Activated CD8-positive, alpha-beta memory T cell treated with anti-CD3 and anti-CD28 coated beads, Interleukin-2, amount 10 ng/mL, durations not matched to agents 7 days and 5 days (primary cell): Measurements from ENCODE around the gene SLCO2A1. TPM values are rescaled to one million over a fixed set of nuclear protein-coding genes. Genes with fewer than 3 reads are reported as not detected.

ENCODE experiments used
- ATAC-seq: fragments of 150-1000 bp; cut with Tn5 transposase; one replicate; pipeline ENCODE4 v1.10.0; 2021; ENCODE audit warnings: moderate library complexity
- CTCF ChIA-PET: fragments of 350-600 bp; sonication (Branson Sonifier 250); formaldehyde crosslinking; loops from one replicate; lab custom pipeline; 2021; ENCODE audit warnings: antibody characterized with exemption; lab: Charles Lee
- DNase-seq: peaks from one replicate; pipeline ENCODE4 v3.0.0-alpha.2; 2020
- H3K27ac Mint-ChIP-seq: one replicate; pipeline ENCODE4 v1.8.0; 2021; ENCODE audit warnings: mild to moderate bottlenecking, mixed read lengths
- H3K27me3 Mint-ChIP-seq: one replicate; pipeline ENCODE4 v1.8.0; 2021; ENCODE audit warnings: mixed read lengths
- H3K36me3 Mint-ChIP-seq: one replicate; pipeline ENCODE4 v1.8.0; 2021; ENCODE audit warnings: mild to moderate bottlenecking, mixed read lengths
- H3K4me1 Mint-ChIP-seq: one replicate; pipeline ENCODE4 v1.8.0; 2021; ENCODE audit warnings: mixed read lengths
- H3K4me3 Mint-ChIP-seq: one replicate; pipeline ENCODE4 v1.8.0; 2021; ENCODE audit warnings: mild to moderate bottlenecking, moderate library complexity, mixed read lengths
- H3K9me3 Mint-ChIP-seq: one replicate; pipeline ENCODE4 v1.8.0; 2022; ENCODE audit warnings: low read depth, mixed read lengths
- total RNA-seq, 2 experiments: library from RNA; stranded (reverse); gene quantifications; one replicate each; pipeline ENCODE4 v1.2.3, GENCODE V29; 2021

SLCO2A1 gene
- total RNA-seq, 2 experiments from 2014 or later: not detected

- H3K27ac Mint-ChIP-seq: no peak overlapping the region
- CTCF ChIA-PET: interaction anchor here (1.1 kb wide), 1 partner anchor 8 kb away, joined by 3 read pairs; no protein-coding TSS in a partner anchor
These were observed 93.6 kb downstream of the SLCO2A1 start for GRCh38 chr3:133935843-133936769.

GRCh38 chr3:133934996-133935842 lies 94.5 kb downstream of the SLCO2A1 start:
- Mint-ChIP-seq H3K27me3 (no peaks in the 10 kb centered on the region), H3K27ac (no peak overlapping the region), H3K9me3 (no peaks in the 10 kb centered on the region), H3K4me3 (no peak overlapping the region), H3K4me1 (no peaks in the 10 kb centered on the region), H3K36me3 (no peaks in the 10 kb centered on the region)
- DNase-seq (peak; percentile 18), ATAC-seq (no peak)
- CTCF ChIA-PET: no interaction called here

More at GRCh38 chr3:133935843-133936769, 93.6 kb downstream of the SLCO2A1 start:
- Mint-ChIP-seq H3K4me1 (no peaks in the 10 kb centered on the region), H3K9me3 (no peaks in the 10 kb centered on the region), H3K4me3 (no peak overlapping the region), H3K36me3 (no peaks in the 10 kb centered on the region), H3K27me3 (no peaks in the 10 kb centered on the region)
- ATAC-seq (no peak), DNase-seq (peak; percentile 23)

GRCh38 chr3:133934073-133934970 lies 95.4 kb downstream of the SLCO2A1 start:
- Mint-ChIP-seq H3K36me3 (no peaks in the 10 kb centered on the region), H3K9me3 (no peaks in the 10 kb centered on the region), H3K27ac (no peak overlapping the region), H3K4me1 (no peaks in the 10 kb centered on the region), H3K4me3 (no peak overlapping the region), H3K27me3 (no peaks in the 10 kb centered on the region)
- DNase-seq (peak; percentile 36), ATAC-seq (no peak)
- CTCF ChIA-PET: no interaction called here

GRCh38 chr3:133933097-133934024 lies 96.4 kb downstream of the SLCO2A1 start:
- peaks cover under 1% of the 10 kb centered on the region for H3K4me1 Mint-ChIP-seq
- H3K27me3 Mint-ChIP-seq: peaks cover 3% of the 10 kb centered on the region
- CTCF ChIA-PET: interaction anchor here (2.4 kb wide), 1 partner anchor 279 kb away, joined by 7 read pairs; no protein-coding TSS in a partner anchor
- DNase-seq (peak; percentile 34), ATAC-seq (no peak)
- no peaks in the 10 kb centered on the region for H3K9me3 Mint-ChIP-seq
- no peak overlapping the region for H3K27ac Mint-ChIP-seq
- no peak overlapping the region for H3K4me3 Mint-ChIP-seq
- H3K36me3 Mint-ChIP-seq: no peaks in the 10 kb centered on the region

- H3K4me3 Mint-ChIP-seq: no peak overlapping the region
- peaks cover 8% of the 10 kb centered on the region for H3K27me3 Mint-ChIP-seq
- no peaks in the 10 kb centered on the region for H3K36me3 Mint-ChIP-seq
- no peaks in the 10 kb centered on the region for H3K9me3 Mint-ChIP-seq
- peaks cover 8% of the 10 kb centered on the region for H3K4me1 Mint-ChIP-seq
- no peak overlapping the region for H3K27ac Mint-ChIP-seq
- DNase-seq (peak; percentile 11), ATAC-seq (no peak)
- CTCF ChIA-PET: interaction anchor here (2.4 kb wide), 1 partner anchor 281 kb away, joined by 7 read pairs; no protein-coding TSS in a partner anchor
These were observed 97.7 kb downstream of the SLCO2A1 start for GRCh38 chr3:133932009-133932408.

GRCh38 chr3:133931084-133931483 lies 98.6 kb downstream of the SLCO2A1 start:
- H3K27ac Mint-ChIP-seq: no peak overlapping the region
- ATAC-seq (no peak), DNase-seq (peak; percentile 16)
- H3K4me1 Mint-ChIP-seq: peaks cover 8% of the 10 kb centered on the region
- CTCF ChIA-PET: interaction anchor here (1.0 to 2.4 kb wide), 2 partner anchors 268 to 282 kb away, joined by 3 to 7 read pairs; no protein-coding TSS in a partner anchor
- no peaks in the 10 kb centered on the region for H3K36me3 Mint-ChIP-seq
- H3K9me3 Mint-ChIP-seq: no peaks in the 10 kb centered on the region
- peaks cover 12% of the 10 kb centered on the region for H3K27me3 Mint-ChIP-seq
- H3K4me3 Mint-ChIP-seq: no peak overlapping the region

GRCh38 chr3:133930341-133930933 lies 99.3 kb downstream of the SLCO2A1 start:
- peak; percentile 5 for DNase-seq
- no peak overlapping the region for H3K4me3 Mint-ChIP-seq
- peak; percentile 42 for ATAC-seq
- no peak overlapping the region for H3K27ac Mint-ChIP-seq
- H3K4me1 Mint-ChIP-seq: peaks cover 8% of the 10 kb centered on the region
- CTCF ChIA-PET: interaction anchor here (1.0 to 1.5 kb wide), 3 partner anchors 111 to 267 kb away, joined by 3 to 6 read pairs (median 3); no protein-coding TSS in a partner anchor
- no peaks in the 10 kb centered on the region for H3K9me3 Mint-ChIP-seq
- no peaks in the 10 kb centered on the region for H3K36me3 Mint-ChIP-seq
- H3K27me3 Mint-ChIP-seq: peaks cover 12% of the 10 kb centered on the region

GRCh38 chr3:133928903-133929607 lies 100.7 kb downstream of the SLCO2A1 start:
- Mint-ChIP-seq H3K27me3 (peaks cover 16% of the 10 kb centered on the region), H3K4me1 (peaks cover 8% of the 10 kb centered on the region), H3K36me3 (no peaks in the 10 kb centered on the region), H3K9me3 (no peaks in the 10 kb centered on the region), H3K4me3 (no peak overlapping the region), H3K27ac (no peak overlapping the region)
- CTCF ChIA-PET: interaction anchor here (1.2 to 1.5 kb wide), 4 partner anchors 15 to 113 kb away, joined by 3 to 5 read pairs (median 3); no protein-coding TSS in a partner anchor
- DNase-seq (no peak), ATAC-seq (no peak)

GRCh38 chr3:133928136-133928893 lies 101.4 kb downstream of the SLCO2A1 start:
- H3K36me3 Mint-ChIP-seq: no peaks in the 10 kb centered on the region
- no peak overlapping the region for H3K27ac Mint-ChIP-seq
- no peak for ATAC-seq
- H3K27me3 Mint-ChIP-seq: peaks cover 18% of the 10 kb centered on the region
- CTCF ChIA-PET: interaction anchor here (0.6 to 1.3 kb wide), 10 partner anchors 8 to 126 kb away, joined by 3 to 5 read pairs (median 3); no protein-coding TSS in a partner anchor
- DNase-seq: no peak
- no peaks in the 10 kb centered on the region for H3K9me3 Mint-ChIP-seq
- H3K4me1 Mint-ChIP-seq: peaks cover 8% of the 10 kb centered on the region
- H3K4me3 Mint-ChIP-seq: peak overlapping the region; percentile 28

GRCh38 chr3:133927540-133928066 lies 102.1 kb downstream of the SLCO2A1 start:
- peak overlapping the region; percentile 28 for H3K4me3 Mint-ChIP-seq
- CTCF ChIA-PET: interaction anchor here (0.6 to 1.3 kb wide), 10 partner anchors 9 to 125 kb away, joined by 3 to 5 read pairs (median 3); no protein-coding TSS in a partner anchor
- peaks cover 8% of the 10 kb centered on the region for H3K4me1 Mint-ChIP-seq
- H3K27ac Mint-ChIP-seq: no peak overlapping the region
- no peaks in the 10 kb centered on the region for H3K9me3 Mint-ChIP-seq
- no peaks in the 10 kb centered on the region for H3K36me3 Mint-ChIP-seq
- peak; percentile 68 for DNase-seq
- peak; percentile 93 for ATAC-seq
- H3K27me3 Mint-ChIP-seq: peaks cover 21% of the 10 kb centered on the region
